Calu3 (cell line): ENCODE measurements around the gene IGF2BP2. TPM values are rescaled to one million over a fixed set of nuclear protein-coding genes. Genes with fewer than 3 reads are reported as not detected.
A peak's percentile ranks its signal among the peaks of the same experiment; 100 is the strongest.

Source experiments
- BruUV-seq: library from RNA; stranded (reverse); fragments of 400-500 nt; replicated peaks from 2 replicates; lab custom pipeline; 2021; lab: Mats Ljungman, UMichigan
- CTCF ChIA-PET: fragments of 300-600 bp; sonication (Branson Sonifier 250); formaldehyde crosslinking; loops from one replicate; lab custom pipeline; 2022; ENCODE audit warnings: antibody characterized with exemption; lab: Charles Lee
- DNase-seq: peaks from one replicate; pipeline ENCODE4 v3.0.0; 2022
- H3K27ac Mint-ChIP-seq: one replicate; pipeline ENCODE4 v1.8.0; 2022; ENCODE audit warnings: mixed read lengths; ENCODE audit not compliant: unreplicated experiment
- H3K27me3 Mint-ChIP-seq: one replicate; pipeline ENCODE4 v1.8.0; 2022; ENCODE audit warnings: mixed read lengths; ENCODE audit not compliant: unreplicated experiment
- H3K36me3 Mint-ChIP-seq: one replicate; pipeline ENCODE4 v1.8.0; 2022; ENCODE audit warnings: mild to moderate bottlenecking, moderate library complexity, mixed read lengths; ENCODE audit not compliant: insufficient read depth, unreplicated experiment
- H3K4me1 Mint-ChIP-seq: one replicate; pipeline ENCODE4 v1.8.0; 2022; ENCODE audit warnings: mild to moderate bottlenecking, low read depth, mixed read lengths; ENCODE audit not compliant: unreplicated experiment
- H3K4me3 Mint-ChIP-seq: one replicate; pipeline ENCODE4 v1.8.0; 2022; ENCODE audit warnings: mild to moderate bottlenecking, low read depth, moderate library complexity, mixed read lengths; ENCODE audit not compliant: unreplicated experiment
- H3K9me3 Mint-ChIP-seq: one replicate; pipeline ENCODE4 v1.8.0; 2022; ENCODE audit warnings: low read depth, mixed read lengths; ENCODE audit not compliant: unreplicated experiment
- CTCF ChIP-seq: fragments of 200-600 bp; IDR thresholded peaks from one replicate; pipeline ENCODE4 v1.8.0; 2022; ENCODE audit warnings: antibody characterized with exemption; ENCODE audit not compliant: unreplicated experiment
- intact Hi-C: fragments of 100-400 bp; cut with micrococcal nuclease; formaldehyde crosslinking; loops from one replicate; pipeline ENCODE4 v1.10.0; 2022; ENCODE audit not compliant: unreplicated experiment
- total RNA-seq: library from RNA; stranded (reverse); gene quantifications from 2 replicates; pipeline ENCODE4 v1.2.3, GENCODE V29; 2022

The IGF2BP2 gene
- total RNA-seq, 1 experiment from 2014 or later, result 156 TPM

GRCh38 chr3:185685231-185686035 is 139.4 kb downstream of the IGF2BP2 start:
- no peak for DNase-seq
- Mint-ChIP-seq H3K27ac (no peak overlapping the region), H3K36me3 (peaks cover 75% of the 10 kb centered on the region), H3K27me3 (no peaks in the 10 kb centered on the region), H3K4me1 (peaks cover 33% of the 10 kb centered on the region), H3K4me3 (no peak overlapping the region), H3K9me3 (peaks cover 3% of the 10 kb centered on the region)
- CTCF ChIA-PET, result no interaction called here
- TF ChIP-seq CTCF, result no peak
- BruUV-seq, result no TSS peak
- intact Hi-C loops, result no loop called here

GRCh38 chr3:185680231-185680630 is 144.6 kb downstream of the IGF2BP2 start:
- Mint-ChIP-seq H3K36me3 (peaks cover 56% of the 10 kb centered on the region), H3K4me3 (no peak overlapping the region)
- no peak for TF ChIP-seq CTCF

GRCh38 chr3:185678027-185678426 is 146.8 kb downstream of the IGF2BP2 start:
- DNase-seq, result no peak
- Mint-ChIP-seq H3K4me1 (peaks cover 21% of the 10 kb centered on the region), H3K9me3 (peaks cover 3% of the 10 kb centered on the region), H3K36me3 (peaks cover 58% of the 10 kb centered on the region), H3K27ac (peak overlapping the region; percentile 47), H3K4me3 (no peak overlapping the region), H3K27me3 (no peaks in the 10 kb centered on the region)
- BruUV-seq, result no TSS peak
- intact Hi-C loops, result loop anchor here (5.0 kb wide), 4 partner anchors 34 to 254 kb away; no protein-coding TSS in a partner anchor
- TF ChIP-seq CTCF, result no peak
- CTCF ChIA-PET, result interaction anchor here (0.9 to 2.0 kb wide), 6 partner anchors 16 to 145 kb away, joined by 3 to 28 read pairs (median 11); no protein-coding TSS in a partner anchor

More at GRCh38 chr3:185680231-185680630, 144.6 kb downstream of the IGF2BP2 start:
- intact Hi-C loops, result no loop called here
- CTCF ChIA-PET, result interaction anchor here (1.3 kb wide), 1 partner anchor 8 kb away, joined by 3 read pairs; no protein-coding TSS in a partner anchor
- no peak for DNase-seq
- peaks cover 21% of the 10 kb centered on the region for H3K4me1 Mint-ChIP-seq
- H3K27ac Mint-ChIP-seq, result no peak overlapping the region
- H3K9me3 Mint-ChIP-seq, result peaks cover 3% of the 10 kb centered on the region
- BruUV-seq, result no TSS peak
- no peaks in the 10 kb centered on the region for H3K27me3 Mint-ChIP-seq

GRCh38 chr3:185677146-185677829 is 147.6 kb downstream of the IGF2BP2 start:
- intact Hi-C loops, result loop anchor here (1.0 to 5.0 kb wide), 6 partner anchors 35 to 255 kb away; no protein-coding TSS in a partner anchor
- TF ChIP-seq CTCF, result peak; percentile 94
- Mint-ChIP-seq H3K4me3 (no peak overlapping the region), H3K4me1 (peaks cover 21% of the 10 kb centered on the region), H3K27ac (peak overlapping the region; percentile 47), H3K9me3 (no peaks in the 10 kb centered on the region), H3K36me3 (peaks cover 56% of the 10 kb centered on the region), H3K27me3 (no peaks in the 10 kb centered on the region)
- BruUV-seq, result no TSS peak
- CTCF ChIA-PET, result interaction anchor here (0.6 to 2.0 kb wide), 20 partner anchors 12 to 658 kb away, joined by 3 to 28 read pairs (median 4); no protein-coding TSS in a partner anchor
- peak; percentile 83 for DNase-seq
